ENCODE measurements around the gene METTL2A.
"Not testable (repeated sequence)": the region's sequence is repeated elsewhere in the genome, so short reads cannot be mapped to it uniquely, and the experiment has no call there.

METTL2A gene

GRCh38 chr17:62473030-62473982 lies 49.6 kb downstream of the METTL2A start:
- DNase-seq, result peak; percentile 2

- not testable (repeated sequence) for DNase-seq
These were observed 53.4 kb downstream of the METTL2A start for GRCh38 chr17:62477111-62477510.

GRCh38 chr17:62477718-62478408 lies 54.2 kb downstream of the METTL2A start:
- DNase-seq, result peak; percentile 39

- peak; percentile 75 for DNase-seq
These were observed 54.8 kb downstream of the METTL2A start, which contains the start of gene TLK2 for GRCh38 chr17:62478424-62478879. TSS of gene TLK2 (plus strand) at chr17:62478825. CDS start at chr17:62481126, 2,301 bp downstream.

GRCh38 chr17:62478880-62479638 lies 55.4 kb downstream of the METTL2A start:
- DNase-seq, result not testable (repeated sequence)

- peak; percentile 19 for DNase-seq
These were observed 56.1 kb downstream of the METTL2A start for GRCh38 chr17:62479639-62480258.

GRCh38 chr17:62482553-62482952 lies 58.9 kb downstream of the METTL2A start:
- DNase-seq, result not testable (repeated sequence)

GRCh38 chr17:62490990-62491389 lies 67.3 kb downstream of the METTL2A start:
- not testable (repeated sequence) for DNase-seq

- not testable (repeated sequence) for DNase-seq
These were observed 69.5 kb downstream of the METTL2A start for GRCh38 chr17:62493049-62493655.

- not testable (repeated sequence) for DNase-seq
These were observed 70.4 kb downstream of the METTL2A start for GRCh38 chr17:62494073-62494472.

GRCh38 chr17:62496344-62496743 lies 72.6 kb downstream of the METTL2A start:
- not testable (repeated sequence) for DNase-seq

GRCh38 chr17:62498796-62499195 lies 75.1 kb downstream of the METTL2A start:
- DNase-seq, result not testable (repeated sequence)

Data from NCI-H345 (cell line).